Measurements from ENCODE around the gene KIRREL3.

Gene KIRREL3

GRCh38 chr11:126612671-126613070 lies 387.9 kb downstream of the KIRREL3 start:
- TF ChIP-seq, protein P1, sequence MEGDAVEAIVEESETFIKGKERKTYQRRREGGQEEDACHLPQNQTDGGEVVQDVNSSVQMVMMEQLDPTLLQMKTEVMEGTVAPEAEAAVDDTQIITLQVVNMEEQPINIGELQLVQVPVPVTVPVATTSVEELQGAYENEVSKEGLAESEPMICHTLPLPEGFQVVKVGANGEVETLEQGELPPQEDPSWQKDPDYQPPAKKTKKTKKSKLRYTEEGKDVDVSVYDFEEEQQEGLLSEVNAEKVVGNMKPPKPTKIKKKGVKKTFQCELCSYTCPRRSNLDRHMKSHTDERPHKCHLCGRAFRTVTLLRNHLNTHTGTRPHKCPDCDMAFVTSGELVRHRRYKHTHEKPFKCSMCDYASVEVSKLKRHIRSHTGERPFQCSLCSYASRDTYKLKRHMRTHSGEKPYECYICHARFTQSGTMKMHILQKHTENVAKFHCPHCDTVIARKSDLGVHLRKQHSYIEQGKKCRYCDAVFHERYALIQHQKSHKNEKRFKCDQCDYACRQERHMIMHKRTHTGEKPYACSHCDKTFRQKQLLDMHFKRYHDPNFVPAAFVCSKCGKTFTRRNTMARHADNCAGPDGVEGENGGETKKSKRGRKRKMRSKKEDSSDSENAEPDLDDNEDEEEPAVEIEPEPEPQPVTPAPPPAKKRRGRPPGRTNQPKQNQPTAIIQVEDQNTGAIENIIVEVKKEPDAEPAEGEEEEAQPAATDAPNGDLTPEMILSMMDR (IDR thresholded peaks at IDR 0.05; ENCODE audit: insufficient read depth, low read depth, low read length, missing control alignments), result no peak
- DNase-seq (ENCODE audit: low read depth), result no peak

DNA sequence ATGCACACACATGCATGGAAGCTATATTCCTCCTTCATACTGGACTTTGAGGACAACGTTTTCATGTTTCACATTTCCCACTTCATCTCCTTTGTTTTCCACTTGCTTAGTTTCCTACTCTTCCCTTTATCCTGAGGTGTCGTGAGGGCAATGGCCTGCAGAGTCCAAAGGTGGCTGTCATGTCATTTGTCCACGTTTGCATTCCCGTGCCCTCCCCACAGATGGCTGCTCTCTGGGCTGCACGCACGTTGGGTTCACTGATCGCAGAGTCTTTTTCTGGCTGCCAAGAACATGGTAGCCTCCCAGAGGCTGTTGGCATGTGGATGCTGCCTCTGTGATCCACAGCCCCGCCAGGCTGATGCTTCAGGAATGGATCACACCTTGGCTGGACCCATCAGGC lies 389.1 kb downstream of the KIRREL3 start:
- TF ChIP-seq, protein P1 (IDR thresholded peaks at IDR 0.05; ENCODE audit: insufficient read depth, low read depth, low read length, missing control alignments), result no peak
- DNase-seq (ENCODE audit: low read depth), result no peak
- no peak overlapping the region for H3K4me3 ChIP-seq (ENCODE audit: low read length)

More at GRCh38 chr11:126612671-126613070, 387.9 kb downstream of the KIRREL3 start:
- no peak overlapping the region for H3K4me3 ChIP-seq (ENCODE audit: low read length)

GRCh38 chr11:126608658-126609057 lies 391.9 kb downstream of the KIRREL3 start:
- DNase-seq (ENCODE audit: low read depth), result no peak
- TF ChIP-seq, protein P1 (IDR thresholded peaks at IDR 0.05; ENCODE audit: insufficient read depth, low read depth, low read length, missing control alignments), result no peak
- H3K4me3 ChIP-seq (ENCODE audit: low read length), result no peak overlapping the region

DNA sequence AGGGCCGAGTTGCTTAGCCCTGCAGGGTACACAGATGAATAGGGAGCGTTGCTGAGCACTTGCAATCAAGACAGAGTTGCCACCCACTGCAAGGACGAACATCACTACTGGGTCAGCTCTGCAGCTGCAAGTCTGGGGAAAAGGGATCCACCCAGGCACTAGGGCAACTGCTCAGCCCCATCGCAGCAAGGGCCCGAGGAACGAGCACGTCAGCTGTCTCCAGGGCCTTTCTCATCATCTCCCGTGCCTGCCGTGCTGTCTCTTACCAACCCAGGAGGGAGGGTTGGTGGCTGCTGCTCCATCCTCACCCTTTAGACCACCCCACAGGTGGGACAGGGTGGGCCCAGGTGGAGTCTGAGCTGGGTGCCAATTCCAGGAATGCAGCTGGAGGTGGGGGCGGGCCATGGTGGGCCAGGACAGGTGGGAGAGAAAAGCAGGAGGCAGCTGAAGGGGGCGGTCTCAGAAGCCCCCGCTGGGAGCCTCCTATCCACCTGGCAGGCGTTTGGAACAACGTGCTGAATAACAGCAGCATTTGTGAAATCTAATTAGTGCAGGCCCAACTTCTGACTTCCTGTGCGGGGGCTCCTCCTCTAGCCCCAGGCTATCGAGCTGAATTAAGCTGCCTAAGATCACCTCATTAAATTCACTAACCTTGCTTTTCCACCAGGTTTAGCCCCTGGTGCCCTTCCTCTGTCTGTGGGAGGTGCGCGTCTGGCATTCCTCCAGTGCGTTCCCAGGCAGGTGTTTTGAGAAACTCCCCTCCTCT lies 392.6 kb downstream of the KIRREL3 start:
- no peak overlapping the region for H3K4me3 ChIP-seq (ENCODE audit: low read length)
- TF ChIP-seq, protein P1 (IDR thresholded peaks at IDR 0.05; ENCODE audit: insufficient read depth, low read depth, low read length, missing control alignments), result no peak
- DNase-seq (ENCODE audit: low read depth), result no peak

DNA sequence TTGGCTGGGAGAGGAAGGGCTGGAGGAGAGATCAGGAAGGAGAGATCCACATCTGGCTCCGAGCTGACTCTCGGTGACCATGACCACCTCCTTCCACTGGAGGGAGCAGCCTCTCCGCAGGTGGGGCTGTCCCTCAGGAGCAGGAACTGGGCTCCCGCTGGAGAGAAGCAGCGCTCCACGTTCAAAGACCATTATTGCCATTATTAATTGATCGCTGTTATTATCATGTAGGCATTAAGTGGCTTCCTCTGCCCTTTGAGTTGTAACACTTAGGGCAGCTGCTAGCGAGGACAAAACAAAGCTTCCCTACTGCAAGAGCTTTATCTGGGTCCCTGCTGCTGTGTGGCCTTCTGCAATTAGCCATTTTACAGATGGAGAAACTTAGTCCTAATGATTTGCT lies 393.2 kb downstream of the KIRREL3 start:
- peak; percentile 61 for DNase-seq (ENCODE audit: low read depth)
- TF ChIP-seq, protein P1 (IDR thresholded peaks at IDR 0.05; ENCODE audit: insufficient read depth, low read depth, low read length, missing control alignments), result peak; percentile 91
- H3K4me3 ChIP-seq (ENCODE audit: low read length), result no peak overlapping the region

DNA sequence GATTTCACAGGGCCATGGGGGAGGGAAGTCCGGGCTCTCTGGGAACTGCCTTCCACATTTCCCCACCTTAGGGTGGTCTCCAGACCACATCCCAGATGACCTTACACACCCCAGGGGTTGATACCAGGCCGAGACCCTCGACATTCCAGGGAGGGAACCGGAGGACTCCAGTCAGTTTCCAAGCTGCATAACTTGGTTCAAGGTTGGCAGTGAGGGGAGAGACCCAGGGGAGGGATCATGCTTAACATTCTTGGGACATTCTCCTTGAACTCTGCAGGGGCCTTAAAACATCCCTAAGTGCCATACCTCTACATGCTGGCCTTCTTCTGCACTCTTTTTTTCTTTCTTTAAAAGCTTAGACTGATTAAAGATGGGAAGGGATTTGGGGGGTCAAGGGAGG lies 394.1 kb downstream of the KIRREL3 start:
- TF ChIP-seq, protein P1 (IDR thresholded peaks at IDR 0.05; ENCODE audit: insufficient read depth, low read depth, low read length, missing control alignments), result no peak
- DNase-seq (ENCODE audit: low read depth), result no peak
- no peak overlapping the region for H3K4me3 ChIP-seq (ENCODE audit: low read length)

GRCh38 chr11:126604461-126604860 lies 396.1 kb downstream of the KIRREL3 start:
- TF ChIP-seq, protein P1 (IDR thresholded peaks at IDR 0.05; ENCODE audit: insufficient read depth, low read depth, low read length, missing control alignments), result no peak
- H3K4me3 ChIP-seq (ENCODE audit: low read length), result no peak overlapping the region
- no peak for DNase-seq (ENCODE audit: low read depth)

All from epithelial cell of esophagus (primary cell).